Activated CD8-positive, alpha-beta memory T cell treated with anti-CD3 and anti-CD28 coated beads, Interleukin-2, amount 50 U/mL, for 24 hours (primary cell): ENCODE measurements around the gene SELENOV.

Experiments
- DNase-seq: peaks from one replicate; pipeline ENCODE4 v3.0.0-alpha.2; 2020; ENCODE audit errors: extremely low read depth

SELENOV gene

DNA sequence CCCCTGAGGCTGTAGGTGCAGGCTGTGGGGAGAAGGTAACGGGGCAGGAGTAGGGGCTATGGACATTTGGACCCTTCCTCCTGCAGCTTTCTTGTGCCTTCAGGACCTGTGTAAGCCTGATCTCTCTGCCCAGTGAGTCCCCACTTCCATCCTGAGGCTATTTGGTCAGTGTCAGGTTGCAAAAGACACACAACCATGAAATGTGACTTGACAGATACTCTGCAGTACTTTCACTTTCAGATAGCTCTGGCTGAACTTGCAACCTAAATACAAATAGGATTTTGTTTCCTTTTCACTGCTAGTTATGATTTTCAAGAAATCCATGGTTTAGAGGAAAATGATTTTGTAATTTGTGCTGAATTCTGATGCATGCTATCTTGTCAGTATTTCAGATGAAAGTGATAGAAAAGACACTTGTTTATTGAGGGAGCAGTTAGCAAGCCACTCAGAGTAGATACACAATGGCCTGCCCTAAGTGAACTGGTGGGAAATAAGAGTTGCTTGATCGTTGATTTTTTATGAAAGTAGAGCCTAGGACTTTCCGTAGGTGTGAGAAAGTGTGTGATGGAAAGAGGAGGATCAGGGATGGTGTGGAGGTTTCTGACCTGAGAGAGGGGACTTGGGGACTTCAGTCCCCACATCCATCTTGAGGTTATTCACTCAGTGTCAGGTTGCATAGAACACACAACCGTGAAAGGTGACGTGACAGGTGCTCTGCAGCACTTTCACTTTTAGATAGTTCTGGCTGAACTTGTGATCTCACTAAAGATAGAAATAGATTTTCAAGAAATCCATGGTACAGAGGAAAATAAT lies 43.1 kb downstream of the SELENOV start:
- DNase-seq: no peak

GRCh38 chr19:39558624-39559117 lies 43.7 kb downstream of the SELENOV start:
- no peak for DNase-seq

- DNase-seq: no peak
Measured at GRCh38 chr19:39563408-39563807, 48.5 kb downstream of the SELENOV start.

GRCh38 chr19:39566064-39566463 lies 51.1 kb downstream of the SELENOV start:
- no peak for DNase-seq

DNA sequence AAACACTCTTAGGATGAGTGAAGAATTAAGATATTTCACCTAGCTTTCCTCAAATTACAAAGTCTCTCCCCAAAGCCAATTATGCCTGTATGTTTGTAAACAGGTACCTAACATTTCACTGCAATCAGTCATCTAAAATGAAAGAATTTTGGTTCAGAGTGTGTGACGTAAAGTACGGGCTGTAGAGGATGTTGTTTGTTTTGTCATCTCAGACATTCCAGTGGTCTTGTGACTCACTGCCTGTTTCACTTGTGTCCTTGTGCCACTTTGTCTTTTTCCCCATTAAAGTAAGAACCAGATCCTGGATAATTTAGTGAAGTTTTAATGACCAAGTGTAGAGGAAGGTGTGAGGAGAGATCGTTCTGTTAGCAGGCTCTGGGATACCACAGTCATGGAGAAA lies 53.7 kb downstream of the SELENOV start:
- DNase-seq: no peak
